ENCODE results near the gene RAB3B. TPM values are rescaled to one million over a fixed set of nuclear protein-coding genes. Genes with fewer than 3 reads are reported as not detected.
"Not testable (repeated sequence)": the region's sequence is repeated elsewhere in the genome, so short reads cannot be mapped to it uniquely, and the experiment has no call there.

Gene RAB3B
- total and polyA plus RNA-seq, 2 donors (not counting 1 experiment from before 2014, with no cell fraction given): 36.5 to 51.6 TPM

DNA sequence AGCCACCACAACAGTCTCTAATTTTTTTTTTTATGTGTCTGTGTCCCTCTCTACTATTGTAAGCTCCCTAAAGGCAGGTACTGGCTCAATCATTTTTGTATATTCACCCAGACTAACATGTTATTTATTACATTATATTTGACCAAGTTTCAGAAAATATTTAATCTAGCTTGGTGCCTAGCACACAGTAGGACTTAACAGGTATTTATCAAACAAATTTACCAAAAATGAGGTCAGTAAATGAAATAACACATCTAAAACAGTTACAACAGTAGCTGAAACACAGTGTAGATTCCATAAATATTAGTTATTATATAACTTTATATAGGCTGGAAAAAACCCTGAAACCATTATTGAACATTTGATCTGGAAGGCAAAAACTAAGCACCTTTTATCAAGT lies 114.7 kb downstream of the RAB3B start:
- Histone ChIP-seq H3K27me3 (ENCODE audit: control insufficient read depth, insufficient read depth, low read length) (no peaks in the 10 kb centered on the region), H3K4me3 (replicated peaks in 1 of 4; ENCODE audit: control extremely low read depth in 1 of 4, insufficient read depth in 1 of 4, low read depth in 3 of 4, low read length in 4 of 4) (peak overlapping the region in 2 of 4 experiments; percentile 1 to 100), H4K20me1 (ENCODE audit: control insufficient read depth, extremely low read depth, insufficient read depth, low read length) (no peaks in the 10 kb centered on the region)

GRCh38 chr1:51875291-51875772 lies 115.2 kb downstream of the RAB3B start:
- Histone ChIP-seq H3K27me3 (ENCODE audit: control insufficient read depth, insufficient read depth, low read length) (no peaks in the 10 kb centered on the region), H3K4me2 (ENCODE audit: extremely low read depth, insufficient read depth, low read length) (peak overlapping the region; percentile 10), H3K4me1 (ENCODE audit: control insufficient read depth, extremely low read depth, insufficient read depth, low read length) (peaks cover 2% of the 10 kb centered on the region), H3K36me3 (ENCODE audit: control insufficient read depth, insufficient read depth, low read length) (peaks cover 1% of the 10 kb centered on the region), H3K79me2 (ENCODE audit: control insufficient read depth, insufficient read depth, low read length) (peaks cover 76% of the 10 kb centered on the region), H3K9me3 (ENCODE audit: control insufficient read depth, insufficient read depth, low read depth, low read length) (no peaks in the 10 kb centered on the region), H3K27ac (ENCODE audit: insufficient read depth, low read length) (no peak overlapping the region), H2AFZ (ENCODE audit: low read length) (no peak overlapping the region), H3K4me3 (replicated peaks in 1 of 4; ENCODE audit: control extremely low read depth in 1 of 4, insufficient read depth in 1 of 4, low read depth in 3 of 4, low read length in 4 of 4) (peak overlapping the region in 1 of 4 experiments; percentile 28), H3K9ac (ENCODE audit: insufficient read depth, low read length) (no peak overlapping the region), H4K20me1 (ENCODE audit: control insufficient read depth, extremely low read depth, insufficient read depth, low read length) (no peaks in the 10 kb centered on the region)
- no peak for TF ChIP-seq EZH2 (IDR thresholded peaks at IDR 0.05; ENCODE audit: low read length, missing control alignments)
- TF ChIP-seq, protein P1, sequence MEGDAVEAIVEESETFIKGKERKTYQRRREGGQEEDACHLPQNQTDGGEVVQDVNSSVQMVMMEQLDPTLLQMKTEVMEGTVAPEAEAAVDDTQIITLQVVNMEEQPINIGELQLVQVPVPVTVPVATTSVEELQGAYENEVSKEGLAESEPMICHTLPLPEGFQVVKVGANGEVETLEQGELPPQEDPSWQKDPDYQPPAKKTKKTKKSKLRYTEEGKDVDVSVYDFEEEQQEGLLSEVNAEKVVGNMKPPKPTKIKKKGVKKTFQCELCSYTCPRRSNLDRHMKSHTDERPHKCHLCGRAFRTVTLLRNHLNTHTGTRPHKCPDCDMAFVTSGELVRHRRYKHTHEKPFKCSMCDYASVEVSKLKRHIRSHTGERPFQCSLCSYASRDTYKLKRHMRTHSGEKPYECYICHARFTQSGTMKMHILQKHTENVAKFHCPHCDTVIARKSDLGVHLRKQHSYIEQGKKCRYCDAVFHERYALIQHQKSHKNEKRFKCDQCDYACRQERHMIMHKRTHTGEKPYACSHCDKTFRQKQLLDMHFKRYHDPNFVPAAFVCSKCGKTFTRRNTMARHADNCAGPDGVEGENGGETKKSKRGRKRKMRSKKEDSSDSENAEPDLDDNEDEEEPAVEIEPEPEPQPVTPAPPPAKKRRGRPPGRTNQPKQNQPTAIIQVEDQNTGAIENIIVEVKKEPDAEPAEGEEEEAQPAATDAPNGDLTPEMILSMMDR (conservative IDR thresholded peaks at IDR 0.05 in 1 of 2, IDR thresholded peaks at IDR 0.05 in 1 of 2; ENCODE audit: low read depth in 1 of 2, low read length in 2 of 2): no peak
- no peak for DNase-seq (ENCODE audit: low read depth in 2 of 2)

More for the DNA sequence above, 114.7 kb downstream of the RAB3B start:
- H3K4me1 ChIP-seq (ENCODE audit: control insufficient read depth, extremely low read depth, insufficient read depth, low read length): peaks cover 2% of the 10 kb centered on the region
- H3K4me2 ChIP-seq (ENCODE audit: extremely low read depth, insufficient read depth, low read length): peak overlapping the region; percentile 70
- H3K79me2 ChIP-seq (ENCODE audit: control insufficient read depth, insufficient read depth, low read length): peaks cover 73% of the 10 kb centered on the region
- H3K27ac ChIP-seq (ENCODE audit: insufficient read depth, low read length): no peak overlapping the region
- no peaks in the 10 kb centered on the region for H3K9me3 ChIP-seq (ENCODE audit: control insufficient read depth, insufficient read depth, low read depth, low read length)
- H3K36me3 ChIP-seq (ENCODE audit: control insufficient read depth, insufficient read depth, low read length): peaks cover 1% of the 10 kb centered on the region
- TF ChIP-seq, protein P1 (conservative IDR thresholded peaks at IDR 0.05 in 1 of 2, IDR thresholded peaks at IDR 0.05 in 1 of 2; ENCODE audit: low read depth in 1 of 2, low read length in 2 of 2): no peak
- TF ChIP-seq EZH2 (IDR thresholded peaks at IDR 0.05; ENCODE audit: low read length, missing control alignments): no peak
- H3K9ac ChIP-seq (ENCODE audit: insufficient read depth, low read length): no peak overlapping the region
- H2AFZ ChIP-seq (ENCODE audit: low read length): no peak overlapping the region
- no peak for DNase-seq (ENCODE audit: low read depth in 2 of 2)

- H3K36me3 ChIP-seq (ENCODE audit: control insufficient read depth, insufficient read depth, low read length); H3K4me3 ChIP-seq (replicated peaks in 1 of 4; ENCODE audit: control extremely low read depth in 1 of 4, insufficient read depth in 1 of 4, low read depth in 3 of 4, low read length in 4 of 4); DNase-seq (ENCODE audit: low read depth in 2 of 2); H4K20me1 ChIP-seq (ENCODE audit: control insufficient read depth, extremely low read depth, insufficient read depth, low read length); H3K4me1 ChIP-seq (ENCODE audit: control insufficient read depth, extremely low read depth, insufficient read depth, low read length); H3K9me3 ChIP-seq (ENCODE audit: control insufficient read depth, insufficient read depth, low read depth, low read length); H2AFZ ChIP-seq (ENCODE audit: low read length); H3K27me3 ChIP-seq (ENCODE audit: control insufficient read depth, insufficient read depth, low read length); H3K9ac ChIP-seq (ENCODE audit: insufficient read depth, low read length); H3K27ac ChIP-seq (ENCODE audit: insufficient read depth, low read length); H3K4me2 ChIP-seq (ENCODE audit: extremely low read depth, insufficient read depth, low read length): not testable (repeated sequence)
- H3K79me2 ChIP-seq (ENCODE audit: control insufficient read depth, insufficient read depth, low read length): peaks cover 94% of the 10 kb centered on the region
These were observed 117.2 kb downstream of the RAB3B start for GRCh38 chr1:51873270-51873669.
